Choroid plexus epithelial cell (primary cell): Measurements from ENCODE around the gene SLC44A1.

Experiments used
- DNase-seq: peaks from one replicate; pipeline ENCODE4 v3.0.0-alpha.2; 2010; ENCODE audit warnings: low read depth
- H3K4me3 ChIP-seq: 2 replicates; pipeline ENCODE4 v1.5.1; 2011; ENCODE audit warnings: low read depth, mild to moderate bottlenecking, control low read depth, low read length, moderate library complexity
- TF ChIP-seq, protein P1 (sequence below): conservative IDR thresholded peaks from 2 replicates; pipeline ENCODE4 v1.5.1; 2011; ENCODE audit warnings: low read depth, mild to moderate bottlenecking, control low read depth, inconsistent platforms, low read length, moderate library complexity

SLC44A1 gene

DNA sequence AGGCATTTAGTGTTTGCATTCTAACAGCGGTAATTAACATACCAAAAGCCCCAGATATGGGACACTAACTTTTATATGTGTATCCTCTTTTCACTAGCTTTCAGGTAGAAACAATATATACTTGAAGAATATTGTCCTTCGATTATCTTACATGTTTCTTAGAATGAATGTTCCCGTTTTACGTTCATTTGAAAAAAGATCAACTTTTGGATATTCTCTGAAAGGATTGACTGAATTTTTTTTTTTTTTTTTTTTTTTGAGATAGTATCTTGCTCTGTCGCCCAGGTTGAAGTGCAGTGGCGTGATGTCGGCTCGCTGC lies 171.2 kb downstream of the SLC44A1 start:
- DNase-seq: no peak
- TF ChIP-seq, protein P1, sequence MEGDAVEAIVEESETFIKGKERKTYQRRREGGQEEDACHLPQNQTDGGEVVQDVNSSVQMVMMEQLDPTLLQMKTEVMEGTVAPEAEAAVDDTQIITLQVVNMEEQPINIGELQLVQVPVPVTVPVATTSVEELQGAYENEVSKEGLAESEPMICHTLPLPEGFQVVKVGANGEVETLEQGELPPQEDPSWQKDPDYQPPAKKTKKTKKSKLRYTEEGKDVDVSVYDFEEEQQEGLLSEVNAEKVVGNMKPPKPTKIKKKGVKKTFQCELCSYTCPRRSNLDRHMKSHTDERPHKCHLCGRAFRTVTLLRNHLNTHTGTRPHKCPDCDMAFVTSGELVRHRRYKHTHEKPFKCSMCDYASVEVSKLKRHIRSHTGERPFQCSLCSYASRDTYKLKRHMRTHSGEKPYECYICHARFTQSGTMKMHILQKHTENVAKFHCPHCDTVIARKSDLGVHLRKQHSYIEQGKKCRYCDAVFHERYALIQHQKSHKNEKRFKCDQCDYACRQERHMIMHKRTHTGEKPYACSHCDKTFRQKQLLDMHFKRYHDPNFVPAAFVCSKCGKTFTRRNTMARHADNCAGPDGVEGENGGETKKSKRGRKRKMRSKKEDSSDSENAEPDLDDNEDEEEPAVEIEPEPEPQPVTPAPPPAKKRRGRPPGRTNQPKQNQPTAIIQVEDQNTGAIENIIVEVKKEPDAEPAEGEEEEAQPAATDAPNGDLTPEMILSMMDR: no peak

GRCh38 chr9:105416840-105417239 lies 172.4 kb downstream of the SLC44A1 start:
- TF ChIP-seq, protein P1: no peak
- no peak for DNase-seq

More for the DNA sequence above, 171.2 kb downstream of the SLC44A1 start:
- no peak overlapping the region for H3K4me3 ChIP-seq

DNA sequence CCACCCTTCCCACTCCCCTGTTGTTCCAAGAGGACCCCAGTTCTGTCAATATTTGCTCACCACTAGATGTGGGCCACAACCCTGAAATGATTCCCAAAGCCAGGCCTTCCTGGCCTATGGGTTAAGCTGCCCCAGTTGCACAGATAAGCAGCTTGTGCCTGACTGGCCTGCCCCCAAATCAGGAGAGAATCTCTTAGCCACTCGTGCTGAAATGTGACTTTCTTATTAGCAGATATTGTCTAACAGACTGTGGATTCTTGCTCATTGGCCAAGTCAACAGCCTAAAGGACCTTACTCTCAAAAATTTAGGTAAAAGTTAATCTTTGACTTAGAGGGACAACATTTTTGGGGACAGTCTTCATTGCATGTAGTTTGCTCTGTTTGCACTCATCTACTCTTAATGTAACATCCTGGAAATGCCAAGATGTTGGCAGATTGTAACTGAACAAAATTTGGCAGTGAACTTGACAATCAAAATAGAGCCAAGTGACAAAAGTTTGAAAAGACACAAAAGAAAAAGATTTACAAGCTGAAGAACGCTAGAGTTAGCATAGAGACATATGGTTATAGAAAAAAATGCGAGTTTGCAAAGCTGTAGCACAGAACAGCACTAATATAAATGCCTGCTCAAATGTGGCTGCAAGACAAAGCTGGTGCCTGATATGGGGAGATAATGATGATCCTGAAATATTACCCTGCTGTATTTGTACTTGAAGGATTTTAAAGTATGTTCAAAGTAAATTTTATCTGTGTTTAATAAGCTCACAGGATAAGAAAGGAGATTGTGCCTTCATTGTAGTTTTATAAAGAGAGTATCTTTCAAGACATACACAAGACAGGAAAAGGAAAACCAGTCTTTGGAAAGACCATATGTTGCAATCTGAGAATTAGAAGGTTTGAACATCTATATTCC lies 174.4 kb downstream of the SLC44A1 start:
- DNase-seq: no peak
- TF ChIP-seq, protein P1: no peak
- no peak overlapping the region for H3K4me3 ChIP-seq

More at GRCh38 chr9:105416840-105417239, 172.4 kb downstream of the SLC44A1 start:
- H3K4me3 ChIP-seq: no peak overlapping the region

DNA sequence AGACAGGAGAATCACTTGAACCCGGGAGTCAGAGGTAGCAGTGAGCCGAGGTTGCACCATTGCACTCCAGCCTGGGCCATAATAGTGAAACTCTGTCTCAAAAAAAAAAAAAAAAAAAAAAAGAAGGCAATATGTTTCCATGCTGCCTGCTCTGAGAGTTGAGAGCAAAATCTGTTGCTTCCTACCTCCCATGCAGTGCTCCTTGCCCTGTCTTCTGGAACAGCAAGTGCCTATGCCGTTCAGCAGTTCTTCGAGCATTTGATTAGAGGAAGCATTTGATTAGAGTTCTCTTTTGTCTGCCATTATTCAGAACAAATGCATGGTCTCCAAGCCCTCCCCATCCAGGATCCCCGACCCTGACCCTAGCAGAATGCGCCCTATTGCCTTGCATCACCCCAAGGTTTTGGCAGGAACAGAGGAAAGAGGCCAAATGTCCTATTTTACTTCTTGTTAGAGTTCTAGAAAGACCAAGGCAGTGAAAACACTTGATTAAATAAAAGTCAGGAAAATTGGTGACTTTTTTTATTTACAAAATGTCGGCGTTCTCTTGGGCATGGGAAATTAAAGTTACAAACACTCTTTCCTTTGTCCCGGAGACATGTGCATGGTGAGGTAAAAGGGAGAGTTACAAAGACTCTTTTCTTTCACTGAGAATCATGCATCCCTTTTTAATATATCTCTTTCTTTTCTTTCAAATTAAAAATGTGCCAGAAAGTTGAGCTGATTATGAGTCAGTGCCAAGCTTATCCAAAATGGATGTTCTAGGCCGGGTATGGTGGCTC lies 175.6 kb downstream of the SLC44A1 start:
- DNase-seq: no peak
- TF ChIP-seq, protein P1: no peak
- H3K4me3 ChIP-seq: no peak overlapping the region

GRCh38 chr9:105421154-105421553 lies 176.7 kb downstream of the SLC44A1 start:
- DNase-seq: no peak
- H3K4me3 ChIP-seq: no peak overlapping the region
- TF ChIP-seq, protein P1: no peak

DNA sequence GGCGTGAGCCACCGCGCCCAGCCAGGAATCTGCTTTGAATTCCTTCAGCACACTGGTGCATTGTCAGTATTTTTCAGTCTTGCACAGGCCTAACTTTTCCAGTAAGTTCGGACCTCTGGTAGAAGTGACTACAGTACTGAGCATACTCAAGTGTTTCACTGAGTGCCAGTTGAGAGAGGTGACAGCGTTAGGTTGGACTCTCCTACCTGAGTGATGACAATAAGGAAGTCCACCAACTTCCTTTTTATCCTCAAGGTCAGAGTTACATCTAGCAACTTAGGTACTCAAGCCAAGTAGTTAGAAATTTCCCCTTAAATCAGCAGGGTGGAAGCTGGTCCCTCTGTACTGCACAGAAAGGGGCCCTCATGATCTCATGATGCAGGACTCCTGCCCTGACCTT lies 177.4 kb downstream of the SLC44A1 start:
- H3K4me3 ChIP-seq: no peak overlapping the region
- no peak for DNase-seq
- TF ChIP-seq, protein P1: no peak
